Measurements from ENCODE around the gene CYP4F12.

CYP4F12 gene

GRCh38 chr19:15702534-15702930 is 29.6 kb downstream of the CYP4F12 start:
- Histone ChIP-seq H3K9me3 (no peaks in the 10 kb centered on the region), H3K27me3 (no peaks in the 10 kb centered on the region), H3K4me1 (no peaks in the 10 kb centered on the region), H3K36me3 (no peaks in the 10 kb centered on the region), H3K4me3 (ENCODE audit: low read depth, low read length) (no peak overlapping the region)
- TF ChIP-seq CTCF (IDR thresholded peaks at IDR 0.05; ENCODE audit: low read depth, low read length), result 0 out of 2 replicates have a peak, but pooled peaks have one; percentile 6
- DNase-seq, result peak; percentile 69

DNA sequence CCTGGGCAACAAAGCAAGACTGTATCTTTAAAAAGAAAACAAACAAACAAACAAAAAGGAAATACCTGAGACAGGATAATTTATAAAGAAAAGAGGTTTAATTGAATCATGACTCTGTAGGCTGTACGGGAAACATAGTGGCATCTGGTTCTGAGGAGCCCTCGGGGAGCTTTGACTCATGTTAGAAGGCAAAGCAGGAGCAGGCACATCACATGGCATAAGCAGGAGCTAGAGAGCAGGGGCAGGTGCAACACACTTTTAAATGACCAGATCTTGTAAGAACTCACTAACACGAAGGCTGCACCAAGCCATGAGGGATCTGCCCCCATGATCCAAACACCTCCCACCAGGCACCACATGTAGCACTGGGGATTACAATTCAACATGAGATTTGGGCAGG is 41.8 kb downstream of the CYP4F12 start:
- H3K4me1 ChIP-seq, result no peaks in the 10 kb centered on the region
- no peak overlapping the region for H3K4me3 ChIP-seq (ENCODE audit: low read depth, low read length)
- no peaks in the 10 kb centered on the region for H3K27me3 ChIP-seq
- no peaks in the 10 kb centered on the region for H3K36me3 ChIP-seq
- DNase-seq, result no peak
- no peaks in the 10 kb centered on the region for H3K9me3 ChIP-seq
- no peak for TF ChIP-seq CTCF (IDR thresholded peaks at IDR 0.05; ENCODE audit: low read depth, low read length)

- H3K4me1 ChIP-seq, result no peaks in the 10 kb centered on the region
- H3K4me3 ChIP-seq (ENCODE audit: low read depth, low read length), result no peak overlapping the region
- no peaks in the 10 kb centered on the region for H3K9me3 ChIP-seq
- no peak for TF ChIP-seq CTCF (IDR thresholded peaks at IDR 0.05; ENCODE audit: low read depth, low read length)
- no peak for DNase-seq
- no peaks in the 10 kb centered on the region for H3K27me3 ChIP-seq
- H3K36me3 ChIP-seq, result no peaks in the 10 kb centered on the region
These were observed 42.8 kb downstream of the CYP4F12 start for GRCh38 chr19:15715642-15716041.

DNA sequence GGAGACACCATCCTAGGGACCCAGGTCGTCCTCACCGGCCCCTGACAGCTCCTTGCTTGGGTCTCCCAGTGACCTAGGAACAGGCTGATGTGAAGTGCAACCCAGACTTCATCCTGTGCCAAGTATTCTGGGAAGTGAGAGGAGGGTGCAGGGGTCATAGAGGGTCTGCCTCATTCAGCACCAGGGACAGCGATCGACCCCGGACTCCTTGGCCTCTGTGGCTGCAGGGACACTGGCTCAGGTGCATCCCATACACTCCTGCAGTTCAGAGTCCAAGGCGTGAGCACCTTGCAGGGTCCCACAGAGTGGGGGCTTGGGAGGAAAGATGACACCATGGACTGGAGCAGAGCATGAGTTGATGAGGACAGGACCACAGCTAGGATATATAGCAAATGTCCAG is 44.9 kb downstream of the CYP4F12 start:
- TF ChIP-seq CTCF (IDR thresholded peaks at IDR 0.05; ENCODE audit: low read depth, low read length), result no peak
- Histone ChIP-seq H3K36me3 (no peaks in the 10 kb centered on the region), H3K4me3 (ENCODE audit: low read depth, low read length) (no peak overlapping the region), H3K27me3 (no peaks in the 10 kb centered on the region), H3K4me1 (no peaks in the 10 kb centered on the region), H3K9me3 (no peaks in the 10 kb centered on the region)
- no peak for DNase-seq

DNA sequence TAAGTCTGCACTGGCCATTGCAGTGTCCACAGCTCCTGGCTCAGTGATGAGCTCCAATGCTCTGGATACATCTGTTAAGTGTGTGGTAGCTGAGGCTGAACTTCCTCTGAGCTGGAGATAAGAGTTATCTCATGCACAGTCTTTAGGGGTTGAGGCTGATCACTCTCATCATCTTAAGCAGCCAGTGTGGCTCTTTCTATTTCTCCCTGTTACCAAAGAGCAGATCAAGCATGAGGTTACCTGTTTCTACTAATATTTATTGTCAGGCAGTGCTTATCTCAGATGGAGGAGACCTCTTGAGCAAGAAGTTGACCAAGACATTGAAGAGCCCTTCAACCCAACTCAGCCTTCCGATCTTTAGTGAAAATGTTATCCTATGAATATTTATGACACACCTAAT is 48.4 kb downstream of the CYP4F12 start:
- no peak for DNase-seq
- no peaks in the 10 kb centered on the region for H3K9me3 ChIP-seq

DNA sequence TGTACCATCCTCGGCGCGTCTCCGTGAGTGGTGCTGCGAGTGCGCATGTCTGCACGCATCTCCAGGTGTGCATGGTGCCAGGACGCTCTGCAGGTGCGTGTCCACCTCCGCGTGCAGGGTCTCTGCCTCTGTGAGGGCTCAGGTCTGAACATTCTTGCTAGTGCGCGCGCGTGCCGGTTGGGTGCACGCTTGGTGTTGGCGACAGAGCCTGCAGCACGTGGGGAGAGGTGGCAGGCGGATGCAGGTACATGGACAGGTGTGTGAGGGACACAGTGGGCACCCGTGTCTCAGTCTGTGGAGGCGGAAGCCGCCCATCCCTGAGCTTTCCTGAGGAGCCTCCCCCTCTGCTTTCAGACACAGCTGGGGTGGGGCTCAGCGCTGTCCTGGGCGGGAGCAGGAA is 50.1 kb downstream of the CYP4F12 start:
- DNase-seq, result no peak
- Histone ChIP-seq H3K36me3 (no peaks in the 10 kb centered on the region), H3K9me3 (no peaks in the 10 kb centered on the region), H3K4me1 (no peaks in the 10 kb centered on the region), H3K27me3 (no peaks in the 10 kb centered on the region), H3K4me3 (ENCODE audit: low read depth, low read length) (no peak overlapping the region)
- TF ChIP-seq CTCF (IDR thresholded peaks at IDR 0.05; ENCODE audit: low read depth, low read length), result no peak

More for the DNA sequence above, 48.4 kb downstream of the CYP4F12 start:
- Histone ChIP-seq H3K4me3 (ENCODE audit: low read depth, low read length) (no peak overlapping the region), H3K27me3 (no peaks in the 10 kb centered on the region), H3K36me3 (no peaks in the 10 kb centered on the region), H3K4me1 (no peaks in the 10 kb centered on the region)
- no peak for TF ChIP-seq CTCF (IDR thresholded peaks at IDR 0.05; ENCODE audit: low read depth, low read length)
